HG02981 (cell line): ENCODE results near the gene GTF3C1.
"Not testable (repeated sequence)": the region's sequence is repeated elsewhere in the genome, so short reads cannot be mapped to it uniquely, and the experiment has no call there.

Source experiments
- ATAC-seq: cut with Tn5 transposase; IDR thresholded peaks from one replicate; pipeline ENCODE4 v1.9.1; 2021; ENCODE audit warnings: mild to moderate bottlenecking, moderate library complexity; ENCODE audit not compliant: unreplicated experiment

The GTF3C1 gene

GRCh38 chr16:27549746-27550581, at the start of gene GTF3C1, which contains the start of gene KATNIP:
TSS of gene GTF3C1 (minus strand) at chr16:27549913. CDS start at chr16:27549890, 23 bp downstream.
TSS of gene KATNIP (plus strand) at chr16:27550144. CDS start at chr16:27550171, 27 bp downstream.
- peak; percentile 96 for ATAC-seq

- ATAC-seq = no peak
Observed at GRCh38 chr16:27598931-27599565, 49.3 kb upstream of the GTF3C1 start.

GRCh38 chr16:27598220-27598619, 48.5 kb upstream of the GTF3C1 start:
- no peak for ATAC-seq

GRCh38 chr16:27597361-27597760, 47.6 kb upstream of the GTF3C1 start:
- ATAC-seq = no peak

- no peak for ATAC-seq
Observed at GRCh38 chr16:27596411-27596810, 46.7 kb upstream of the GTF3C1 start.

GRCh38 chr16:27595993-27596392, 46.3 kb upstream of the GTF3C1 start:
- no peak for ATAC-seq

GRCh38 chr16:27595475-27595874, 45.8 kb upstream of the GTF3C1 start:
- no peak for ATAC-seq

GRCh38 chr16:27591837-27592236, 42.1 kb upstream of the GTF3C1 start:
- no peak for ATAC-seq

GRCh38 chr16:27588057-27588456, 38.3 kb upstream of the GTF3C1 start:
- ATAC-seq = no peak

GRCh38 chr16:27586711-27587110, 37.0 kb upstream of the GTF3C1 start:
- ATAC-seq = no peak

- no peak for ATAC-seq
Observed at GRCh38 chr16:27585200-27585599, 35.5 kb upstream of the GTF3C1 start.

GRCh38 chr16:27583634-27584033, 33.9 kb upstream of the GTF3C1 start:
- no peak for ATAC-seq

- no peak for ATAC-seq
Observed at GRCh38 chr16:27582883-27583282, 33.2 kb upstream of the GTF3C1 start.

- no peak for ATAC-seq
Observed at GRCh38 chr16:27579087-27579980, 29.6 kb upstream of the GTF3C1 start.

GRCh38 chr16:27576729-27577128, 27.0 kb upstream of the GTF3C1 start:
- no peak for ATAC-seq

- ATAC-seq = no peak
Observed at GRCh38 chr16:27572711-27573110, 23.0 kb upstream of the GTF3C1 start.

- ATAC-seq = no peak
Observed at GRCh38 chr16:27571433-27572326, 22.0 kb upstream of the GTF3C1 start.

GRCh38 chr16:27570986-27571385, 21.3 kb upstream of the GTF3C1 start:
- not testable (repeated sequence) for ATAC-seq

GRCh38 chr16:27568077-27568476, 18.4 kb upstream of the GTF3C1 start:
- ATAC-seq = no peak

- no peak for ATAC-seq
Observed at GRCh38 chr16:27566417-27566816, 16.7 kb upstream of the GTF3C1 start.
